ENCODE measurements around the gene MS4A8.

DNA sequence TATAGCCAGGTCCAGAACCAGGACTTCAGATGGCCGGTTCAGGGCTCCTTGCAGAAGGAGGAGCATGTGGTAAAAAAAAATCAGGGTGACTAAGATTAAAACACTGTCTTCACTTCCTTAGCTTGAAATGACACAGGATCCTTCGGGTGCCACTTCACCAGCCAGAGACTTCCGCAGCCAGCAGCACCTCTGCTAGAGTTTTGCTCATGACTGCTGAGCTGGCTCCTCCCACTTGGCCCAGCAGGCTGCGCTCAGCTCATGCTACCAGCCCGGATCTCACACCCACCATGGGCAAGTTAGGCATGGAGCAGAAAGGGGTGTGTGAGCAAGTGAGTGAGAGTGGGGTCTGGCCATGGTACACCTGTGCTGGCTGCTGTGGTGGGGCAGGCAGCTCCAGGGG lies 18.5 kb downstream of the MS4A8 start:
- no peak for TF ChIP-seq EZH2phosphoT487 (IDR thresholded peaks at IDR 0.05; ENCODE audit: low read depth, severe bottlenecking, unreplicated experiment)
- TF ChIP-seq, protein P1, sequence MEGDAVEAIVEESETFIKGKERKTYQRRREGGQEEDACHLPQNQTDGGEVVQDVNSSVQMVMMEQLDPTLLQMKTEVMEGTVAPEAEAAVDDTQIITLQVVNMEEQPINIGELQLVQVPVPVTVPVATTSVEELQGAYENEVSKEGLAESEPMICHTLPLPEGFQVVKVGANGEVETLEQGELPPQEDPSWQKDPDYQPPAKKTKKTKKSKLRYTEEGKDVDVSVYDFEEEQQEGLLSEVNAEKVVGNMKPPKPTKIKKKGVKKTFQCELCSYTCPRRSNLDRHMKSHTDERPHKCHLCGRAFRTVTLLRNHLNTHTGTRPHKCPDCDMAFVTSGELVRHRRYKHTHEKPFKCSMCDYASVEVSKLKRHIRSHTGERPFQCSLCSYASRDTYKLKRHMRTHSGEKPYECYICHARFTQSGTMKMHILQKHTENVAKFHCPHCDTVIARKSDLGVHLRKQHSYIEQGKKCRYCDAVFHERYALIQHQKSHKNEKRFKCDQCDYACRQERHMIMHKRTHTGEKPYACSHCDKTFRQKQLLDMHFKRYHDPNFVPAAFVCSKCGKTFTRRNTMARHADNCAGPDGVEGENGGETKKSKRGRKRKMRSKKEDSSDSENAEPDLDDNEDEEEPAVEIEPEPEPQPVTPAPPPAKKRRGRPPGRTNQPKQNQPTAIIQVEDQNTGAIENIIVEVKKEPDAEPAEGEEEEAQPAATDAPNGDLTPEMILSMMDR (IDR thresholded peaks at IDR 0.05; ENCODE audit: poor library complexity), result no peak
